Psoas muscle (tissue), 8 donors: ENCODE results near the gene CYP8B1. TPM values are rescaled to one million over a fixed set of nuclear protein-coding genes. Genes with fewer than 3 reads are reported as not detected.

ENCODE experiments used
- ATAC-seq, 4 donors: fragments of 200-7000 bp; cut with Tn5 transposase; one replicate each; pipeline ENCODE4 v1.9.1; 2020; ENCODE audit warnings: moderate library complexity in 3 of 4, mild to moderate bottlenecking in 2 of 4
- DNase-seq, 2 donors: peaks; one replicate each; pipeline ENCODE4 v3.0.0-alpha.2; 2020
- H3K27ac ChIP-seq: fragments of 200-600 bp; one replicate; pipeline ENCODE4 v1.8.0; 2022
- H3K27me3 ChIP-seq, 3 donors: fragments of 200-600 bp in 1 of 3; one replicate each; pipeline versions ENCODE4 v1.6.1 to v1.8.0; 2013 to 2022; ENCODE audit warnings: low read length in 2 of 3, mild to moderate bottlenecking in 2 of 3, moderate library complexity in 1 of 3; ENCODE audit not compliant: insufficient read depth in 3 of 3
- H3K36me3 ChIP-seq, 2 donors: fragments of 200-600 bp in 1 of 2; one replicate each; pipeline versions ENCODE4 v1.6.1 to v1.8.0; 2013 to 2022; ENCODE audit warnings: low read depth in 1 of 2, mild to moderate bottlenecking in 1 of 2, moderate library complexity in 1 of 2; ENCODE audit not compliant: insufficient read depth in 1 of 2
- H3K4me1 ChIP-seq: fragments of 200-600 bp; one replicate; pipeline ENCODE4 v1.8.0; 2022
- H3K4me3 ChIP-seq: fragments of 200-600 bp; one replicate; pipeline ENCODE4 v1.8.0; 2022; ENCODE audit warnings: mild to moderate bottlenecking
- H3K9me3 ChIP-seq: fragments of 200-600 bp; one replicate; pipeline ENCODE4 v1.8.0; 2022
- WGBS, 3 donors: extraction: QIAGEN DNeasy Blood & Tissue Kit; methylation state at CpG; one replicate each; pipeline versions ENCODE4 v1.1.6 to v1.1.7; 2013; 5-methylcytosine and 5-hydroxymethylcytosine counted together
- intact Hi-C, 2 donors: fragments of 100-400 bp; cut with DNase I; formaldehyde crosslinking; loops; one replicate each; pipeline versions ENCODE4 v1.11.0 to v1.14.2; 2022
- polyA plus RNA-seq, 3 donors: library from polyadenylated mRNA; stranded (reverse); fragments of 200-250 nt; gene quantifications; one replicate each; pipeline ENCODE4 v1.2.3, GENCODE V29; 2013
- total RNA-seq, 4 donors: library from RNA; stranded (reverse); fragmentation: NEBNext Ultra II Directional in 2 of 4; extraction: Animal tissue kit (Norgen Biotek cat#: 25700) in 2 of 4; gene quantifications; one replicate each; pipeline versions ENCODE4 v1.2.1 to v1.2.4, GENCODE V29; 2021 to 2023
- TF ChIP-seq, protein P1 (sequence below): fragments of 200-600 bp; IDR thresholded peaks from one replicate; pipeline ENCODE4 v1.8.0; 2022; ENCODE audit warnings: antibody characterized with exemption
- donor health status: healthy with polysubstance abuse.
- donor health status: DM: no; HTN: no; CAD: no; lungs with moderate emphysema.
- donor health status: Bipolar disorder and iron deficiency.
- donor health status: healthy.
- donor health status: DM: yes; HTN: yes; CAD: no.
- donor health status: DM: no; HTN: no; CAD: no.
- donor health status: DM: no; HTN: no; CAD: no.
- donor health status: DM: yes; HTN: yes; CAD: no.

The CYP8B1 gene
- total and polyA plus RNA-seq, 7 donors: 0.08 TPM; not detected in 6

DNA sequence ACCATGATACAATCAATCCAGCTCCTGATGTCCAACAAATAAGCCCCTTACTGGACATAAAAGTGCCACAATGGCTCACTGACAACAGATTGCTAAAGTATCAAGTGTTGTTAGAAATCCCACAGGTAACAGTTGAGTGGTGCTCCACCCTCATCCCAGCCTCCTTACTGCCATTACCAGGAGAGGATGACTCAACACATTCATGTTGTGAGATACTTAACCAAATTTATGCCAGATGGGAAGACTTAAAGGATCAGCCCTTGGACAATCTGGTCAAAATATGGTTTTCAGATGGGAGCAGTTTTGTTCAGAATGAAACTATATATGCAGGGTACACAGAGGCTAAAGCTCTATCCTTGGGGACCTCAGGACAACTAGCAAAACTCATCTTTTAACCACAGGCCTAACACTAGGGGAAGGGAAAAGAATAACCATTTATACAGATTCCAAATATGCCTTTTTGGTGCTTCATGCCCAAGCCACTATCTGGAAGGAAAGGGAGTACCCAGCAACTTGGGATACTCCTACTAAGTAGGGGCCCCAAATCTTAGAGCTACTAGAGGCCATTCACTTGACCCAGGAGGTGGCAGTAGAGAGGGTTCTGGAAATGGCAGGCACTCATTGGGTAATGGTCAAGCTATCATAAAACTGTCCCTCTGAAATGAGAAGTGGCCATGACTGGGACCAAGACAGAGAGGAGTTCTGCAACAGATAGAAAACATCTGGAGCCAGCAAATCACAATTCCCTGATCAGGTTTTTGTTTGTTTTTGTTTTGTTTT is 23.4 kb upstream of the CYP8B1 start:
- H3K4me3 ChIP-seq: no peak overlapping the region
- ATAC-seq (no peak), DNase-seq (no peak)
- H3K27me3 ChIP-seq: no peaks in the 10 kb centered on the region
- intact Hi-C loops: no loop called here
- H3K9me3 ChIP-seq: no peaks in the 10 kb centered on the region
- no peak overlapping the region for H3K27ac ChIP-seq
- H3K36me3 ChIP-seq: no peaks in the 10 kb centered on the region
- TF ChIP-seq, protein P1, sequence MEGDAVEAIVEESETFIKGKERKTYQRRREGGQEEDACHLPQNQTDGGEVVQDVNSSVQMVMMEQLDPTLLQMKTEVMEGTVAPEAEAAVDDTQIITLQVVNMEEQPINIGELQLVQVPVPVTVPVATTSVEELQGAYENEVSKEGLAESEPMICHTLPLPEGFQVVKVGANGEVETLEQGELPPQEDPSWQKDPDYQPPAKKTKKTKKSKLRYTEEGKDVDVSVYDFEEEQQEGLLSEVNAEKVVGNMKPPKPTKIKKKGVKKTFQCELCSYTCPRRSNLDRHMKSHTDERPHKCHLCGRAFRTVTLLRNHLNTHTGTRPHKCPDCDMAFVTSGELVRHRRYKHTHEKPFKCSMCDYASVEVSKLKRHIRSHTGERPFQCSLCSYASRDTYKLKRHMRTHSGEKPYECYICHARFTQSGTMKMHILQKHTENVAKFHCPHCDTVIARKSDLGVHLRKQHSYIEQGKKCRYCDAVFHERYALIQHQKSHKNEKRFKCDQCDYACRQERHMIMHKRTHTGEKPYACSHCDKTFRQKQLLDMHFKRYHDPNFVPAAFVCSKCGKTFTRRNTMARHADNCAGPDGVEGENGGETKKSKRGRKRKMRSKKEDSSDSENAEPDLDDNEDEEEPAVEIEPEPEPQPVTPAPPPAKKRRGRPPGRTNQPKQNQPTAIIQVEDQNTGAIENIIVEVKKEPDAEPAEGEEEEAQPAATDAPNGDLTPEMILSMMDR: no peak
- no peaks in the 10 kb centered on the region for H3K4me1 ChIP-seq

DNA sequence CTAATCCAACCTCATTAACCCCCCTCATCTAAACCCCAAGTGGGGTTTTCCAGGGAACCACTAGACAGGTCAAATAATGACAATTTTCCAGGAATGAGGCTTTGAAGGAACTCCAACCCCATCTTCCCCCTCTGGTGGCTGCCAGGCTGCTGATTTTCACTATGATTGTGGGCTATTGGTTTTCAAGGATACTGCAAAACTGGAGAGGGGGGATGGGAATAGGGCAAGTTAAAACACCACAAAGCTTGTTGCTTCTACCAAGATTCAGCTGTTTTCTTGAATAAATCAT is 19.8 kb upstream of the CYP8B1 start:
- H3K9me3 ChIP-seq: no peaks in the 10 kb centered on the region
- H3K27ac ChIP-seq: no peak overlapping the region
- intact Hi-C loops: no loop called here
- ATAC-seq (no peak), DNase-seq (no peak)
- no peaks in the 10 kb centered on the region for H3K27me3 ChIP-seq
- no peaks in the 10 kb centered on the region for H3K36me3 ChIP-seq
- no peaks in the 10 kb centered on the region for H3K4me1 ChIP-seq
- H3K4me3 ChIP-seq: no peak overlapping the region
- TF ChIP-seq, protein P1: no peak

DNA sequence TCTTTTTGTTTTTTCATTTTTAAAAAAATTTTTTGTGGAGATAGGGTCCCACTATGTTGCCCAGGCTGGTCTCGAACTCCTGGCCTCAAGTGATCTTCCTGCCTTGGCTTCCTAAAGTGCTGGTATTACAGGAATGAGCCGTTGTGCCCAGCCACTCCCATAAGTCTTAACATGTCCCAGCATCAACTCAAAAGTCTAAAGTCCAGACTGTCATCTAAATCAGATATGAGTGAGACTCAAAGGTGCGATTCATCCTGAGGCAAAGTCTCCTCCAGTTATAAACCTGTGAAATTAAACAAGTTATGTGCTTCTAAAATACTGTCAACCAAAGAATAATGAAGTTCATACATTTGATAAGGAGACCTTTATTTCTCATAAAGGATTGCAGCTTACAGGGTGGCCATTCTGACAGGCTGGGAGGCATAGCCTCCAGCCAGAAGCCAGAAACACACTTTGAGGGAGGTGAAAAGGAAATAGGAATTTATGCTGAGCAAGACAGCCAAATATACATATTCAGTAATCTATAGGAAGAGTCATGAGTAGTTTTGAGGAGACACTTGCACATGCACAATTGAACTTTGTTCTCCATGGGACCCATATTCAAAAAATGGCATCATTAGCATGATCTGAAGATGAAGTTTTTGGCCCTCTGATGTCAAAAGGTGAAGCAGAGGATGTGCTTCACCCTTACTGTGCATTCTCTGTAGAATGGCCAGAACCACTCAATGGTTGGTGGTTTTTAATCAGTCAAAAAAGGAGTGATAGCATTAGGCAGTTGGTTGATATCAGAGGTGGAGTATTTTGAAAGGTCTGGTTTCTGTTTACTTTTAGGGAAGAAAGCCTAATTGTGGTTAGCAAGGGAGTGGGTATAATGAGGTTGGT is 19.3 kb upstream of the CYP8B1 start:
- WGBS, 3 donors: 77 to 80% (median 78%) methylated on average over 3 of the region's 3 CpGs
- no peak overlapping the region for H3K27ac ChIP-seq

DNA sequence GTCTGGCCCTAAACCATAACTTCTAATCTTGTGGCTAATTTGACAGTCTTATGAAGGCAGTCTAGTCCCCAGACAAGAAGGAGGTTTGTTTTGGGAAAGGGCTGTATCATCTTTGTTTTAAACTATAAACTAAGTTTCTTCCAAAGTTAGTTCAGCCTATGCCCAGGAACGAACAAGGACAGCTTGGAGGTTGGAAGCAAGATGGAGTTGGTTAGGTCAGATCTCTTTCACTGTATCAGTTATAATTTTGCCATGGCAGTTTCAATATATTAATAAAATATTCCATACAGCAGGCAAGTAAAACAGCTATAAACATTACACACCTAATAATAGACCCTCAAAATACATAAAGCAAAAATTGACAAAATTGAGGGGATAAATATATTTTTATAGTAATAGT is 17.1 kb upstream of the CYP8B1 start:
- H3K9me3 ChIP-seq: no peaks in the 10 kb centered on the region
- no peaks in the 10 kb centered on the region for H3K4me1 ChIP-seq
- H3K4me3 ChIP-seq: no peak overlapping the region
- H3K27me3 ChIP-seq: no peaks in the 10 kb centered on the region
- DNase-seq (no peak), ATAC-seq (no peak)
- H3K27ac ChIP-seq: no peak overlapping the region
- no peaks in the 10 kb centered on the region for H3K36me3 ChIP-seq
- 88 to 94% (median 89%) methylated on average over 1 of the region's 1 CpG for WGBS, 3 donors
- intact Hi-C loops: no loop called here
- TF ChIP-seq, protein P1: no peak

More for the DNA sequence above, 19.3 kb upstream of the CYP8B1 start:
- Histone ChIP-seq H3K9me3 (no peaks in the 10 kb centered on the region), H3K27me3 (no peaks in the 10 kb centered on the region), H3K4me3 (no peak overlapping the region), H3K4me1 (no peaks in the 10 kb centered on the region), H3K36me3 (no peaks in the 10 kb centered on the region)
- intact Hi-C loops: no loop called here
- ATAC-seq (no peak), DNase-seq (no peak)
- TF ChIP-seq, protein P1: no peak
